SU-DHL-6 (cell line): ENCODE data around the gene INO80C.

Experiments
- H2AFZ ChIP-seq: fragments of 200-600 bp; sonication (generic); 2 replicates; pipeline ENCODE4 v1.6.1; 2014; ENCODE audit warnings: low read depth, mild to moderate bottlenecking, moderate library complexity, mixed read lengths, antibody characterized with exemption, low read length; ENCODE audit not compliant: severe bottlenecking
- H3F3A ChIP-seq: fragments of 200-600 bp; shearing (Covaris generic); 2 replicates; pipeline ENCODE4 v1.6.0; 2016; ENCODE audit warnings: antibody characterized with exemption, mild to moderate bottlenecking; ENCODE audit not compliant: insufficient read depth
- H3K27ac ChIP-seq: fragments of 200-600 bp; sonication (generic); 2 replicates; pipeline ENCODE4 v1.5.1; 2016; ENCODE audit warnings: low read depth, mild to moderate bottlenecking, low read length, moderate library complexity, mixed read lengths
- H3K27me3 ChIP-seq: fragments of 200-600 bp; sonication (generic), shearing (Covaris generic); 2 replicates; pipeline ENCODE4 v1.6.0; 2014; ENCODE audit warnings: mild to moderate bottlenecking, low read length
- H3K36me3 ChIP-seq: fragments of 200-600 bp; sonication (generic); 2 replicates; pipeline ENCODE4 v1.6.1; 2014; ENCODE audit warnings: mild to moderate bottlenecking, low read length, mixed read lengths
- H3K4me2 ChIP-seq: fragments of 300-600, 200-600 bp; shearing (Covaris generic), sonication (generic); 2 replicates; pipeline ENCODE4 v1.6.0; 2014; ENCODE audit warnings: low read length, low read depth, mild to moderate bottlenecking; ENCODE audit not compliant: poor library complexity, severe bottlenecking
- H3K4me3 ChIP-seq: fragments of 200-600 bp; sonication (generic); 2 replicates; pipeline ENCODE4 v1.5.1; 2014; ENCODE audit warnings: antibody characterized with exemption, low read length, mild to moderate bottlenecking, mixed read lengths; ENCODE audit not compliant: insufficient read depth, poor library complexity, severe bottlenecking
- H3K79me2 ChIP-seq: fragments of 200-600 bp; sonication (generic); 2 replicates; pipeline ENCODE4 v1.6.1; 2014; ENCODE audit warnings: mild to moderate bottlenecking, low read length, moderate library complexity; ENCODE audit not compliant: insufficient read depth
- H3K9ac ChIP-seq: fragments of 200-600 bp; sonication (generic); 2 replicates; pipeline ENCODE4 v1.7.0; 2014; ENCODE audit warnings: mild to moderate bottlenecking, low read length
- H3K9me2 ChIP-seq: fragments of 200-600 bp; sonication (generic); replicated peaks from 2 replicates; pipeline ENCODE4 v1.6.1; 2014; ENCODE audit warnings: low read length; ENCODE audit not compliant: insufficient read depth
- H3K9me3 ChIP-seq: fragments of 200-600 bp; sonication (generic); 2 replicates; pipeline ENCODE4 v1.6.1; 2014; ENCODE audit warnings: low read length, mixed read lengths; ENCODE audit not compliant: insufficient read depth
- H4K20me1 ChIP-seq: fragments of 200-600 bp; sonication (generic); 2 replicates; pipeline ENCODE4 v1.6.1; 2014; ENCODE audit warnings: low read depth, mild to moderate bottlenecking, antibody characterized with exemption, low read length, moderate library complexity, mixed read lengths
- CTCF ChIP-seq: fragments of 200-600 bp; sonication (generic); IDR thresholded peaks from one replicate; pipeline ENCODE4 v1.5.1; 2017; ENCODE audit warnings: antibody characterized with exemption, mild to moderate bottlenecking, low read length, moderate library complexity; ENCODE audit not compliant: insufficient read depth, poor library complexity, severe bottlenecking
- EZH2phosphoT487 ChIP-seq: fragments of 200-600 bp; sonication (generic), shearing (Covaris generic); conservative IDR thresholded peaks from 2 replicates; pipeline ENCODE4 v1.6.1; 2018; ENCODE audit warnings: mild to moderate bottlenecking, antibody characterized with exemption, low read length, moderate library complexity, mixed read lengths

Gene INO80C

GRCh38 chr18:35506024-35506712 is 8.4 kb upstream of the INO80C start:
- H3K9ac ChIP-seq: no peak overlapping the region
- no peak overlapping the region for H3K4me2 ChIP-seq
- H3K27ac ChIP-seq: no peak overlapping the region
- no peaks in the 10 kb centered on the region for H3K79me2 ChIP-seq
- no peak overlapping the region for H2AFZ ChIP-seq
- H3K27me3 ChIP-seq: no peaks in the 10 kb centered on the region
- H4K20me1 ChIP-seq: no peaks in the 10 kb centered on the region
- H3F3A ChIP-seq: no peaks in the 10 kb centered on the region
- no peaks in the 10 kb centered on the region for H3K36me3 ChIP-seq
- H3K9me2 ChIP-seq: no peaks in the 10 kb centered on the region
- H3K9me3 ChIP-seq: no peaks in the 10 kb centered on the region
- no peak overlapping the region for H3K4me3 ChIP-seq
- no peak for TF ChIP-seq EZH2phosphoT487
- TF ChIP-seq CTCF: no peak

GRCh38 chr18:35504996-35505395 is 7.2 kb upstream of the INO80C start:
- Histone ChIP-seq H3K27me3 (no peaks in the 10 kb centered on the region), H2AFZ (no peak overlapping the region), H3K9ac (no peak overlapping the region), H3K27ac (no peak overlapping the region), H3K36me3 (no peaks in the 10 kb centered on the region), H3K9me2 (no peaks in the 10 kb centered on the region), H3K4me2 (no peak overlapping the region), H4K20me1 (no peaks in the 10 kb centered on the region), H3F3A (no peaks in the 10 kb centered on the region), H3K4me3 (no peak overlapping the region), H3K79me2 (no peaks in the 10 kb centered on the region), H3K9me3 (no peaks in the 10 kb centered on the region)
- TF ChIP-seq EZH2phosphoT487 (no peak), CTCF (no peak)

GRCh38 chr18:35502052-35502451 is 4.3 kb upstream of the INO80C start:
- H2AFZ ChIP-seq: peak overlapping the region; percentile 8
- no peak overlapping the region for H3K4me3 ChIP-seq
- no peaks in the 10 kb centered on the region for H3F3A ChIP-seq
- no peaks in the 10 kb centered on the region for H3K27me3 ChIP-seq
- H3K9me2 ChIP-seq: no peaks in the 10 kb centered on the region
- no peaks in the 10 kb centered on the region for H3K36me3 ChIP-seq
- H4K20me1 ChIP-seq: no peaks in the 10 kb centered on the region
- no peaks in the 10 kb centered on the region for H3K9me3 ChIP-seq
- H3K9ac ChIP-seq: no peak overlapping the region
- no peak overlapping the region for H3K27ac ChIP-seq
- TF ChIP-seq CTCF (no peak), EZH2phosphoT487 (no peak)
- peaks cover 2% of the 10 kb centered on the region for H3K79me2 ChIP-seq
- no peak overlapping the region for H3K4me2 ChIP-seq
